Vagina (tissue), 2 donors: ENCODE measurements around the gene MDN1. TPM values are rescaled to one million over a fixed set of nuclear protein-coding genes. Genes with fewer than 3 reads are reported as not detected.

ENCODE experiments used
- DNase-seq, 2 donors: peaks; one replicate each; pipeline ENCODE4 v3.0.0-alpha.2; 2017; ENCODE audit errors: extremely low spot score in 2 of 2
- H3K27ac ChIP-seq: fragments of 200-600 bp; sonication (generic); one replicate; pipeline ENCODE4 v1.5.1; 2019
- H3K27me3 ChIP-seq: fragments of 200-600 bp; sonication (generic); one replicate; pipeline ENCODE4 v1.5.1; 2019
- H3K36me3 ChIP-seq, 2 donors: fragments of 200-600 bp; sonication (generic); one replicate each; pipeline ENCODE4 v1.5.1; 2017 to 2019
- H3K4me1 ChIP-seq: fragments of 200-600 bp; sonication (generic); one replicate; pipeline ENCODE4 v1.5.1; 2019
- H3K4me3 ChIP-seq, 2 donors: fragments of 200-600 bp; sonication (generic); 1 replicate in 1 of 2; 2 replicates in 1 of 2; pipeline ENCODE4 v1.5.1; 2016 to 2019
- H3K9me3 ChIP-seq: fragments of 200-600 bp; sonication (generic); one replicate; pipeline ENCODE4 v1.5.1; 2019
- CTCF ChIP-seq, 3 experiments: fragments of 450-650 bp in 2 of 3; fragments of 200-600 bp in 1 of 3; sonication (generic) in 1 of 3; IDR thresholded peaks; one replicate each; pipeline ENCODE4 v1.5.1; 2017 to 2019; ENCODE audit warnings: antibody characterized with exemption in 3 of 3, mild to moderate bottlenecking in 2 of 3, moderate library complexity in 2 of 3
- POLR2A ChIP-seq, 2 donors: fragments of 450-650 bp; IDR thresholded peaks; one replicate each; pipeline ENCODE4 v1.6.1; 2017; ENCODE audit warnings: antibody characterized with exemption in 2 of 2, mild to moderate bottlenecking in 2 of 2, moderate library complexity in 2 of 2
- POLR2AphosphoS5 ChIP-seq, 2 donors: sonication (generic); formaldehyde crosslinking; IDR thresholded peaks; one replicate each; pipeline ENCODE4 v1.9.0; 2017; ENCODE audit warnings: antibody characterized with exemption in 2 of 2, mild to moderate bottlenecking in 2 of 2, low read depth in 1 of 2; ENCODE audit not compliant: insufficient read depth in 1 of 2
- intact Hi-C: fragments of 100-400 bp; cut with DNase I; formaldehyde crosslinking; loops from one replicate; pipeline ENCODE4 v1.15.1; 2023
- small RNA-seq: library from RNA; depleted of rRNA; stranded (forward); fragments of <200 nt; gene quantifications from one replicate; pipeline ENCODE3, GENCODE V24; 2016
- total RNA-seq: library from RNA; depleted of rRNA; stranded (reverse); fragments of >200 nt; gene quantifications from one replicate; pipeline ENCODE4 v1.2.3, GENCODE V29; 2016

MDN1 gene
- total RNA-seq, 1 donor from 2014 or later = 23.8 TPM

DNA sequence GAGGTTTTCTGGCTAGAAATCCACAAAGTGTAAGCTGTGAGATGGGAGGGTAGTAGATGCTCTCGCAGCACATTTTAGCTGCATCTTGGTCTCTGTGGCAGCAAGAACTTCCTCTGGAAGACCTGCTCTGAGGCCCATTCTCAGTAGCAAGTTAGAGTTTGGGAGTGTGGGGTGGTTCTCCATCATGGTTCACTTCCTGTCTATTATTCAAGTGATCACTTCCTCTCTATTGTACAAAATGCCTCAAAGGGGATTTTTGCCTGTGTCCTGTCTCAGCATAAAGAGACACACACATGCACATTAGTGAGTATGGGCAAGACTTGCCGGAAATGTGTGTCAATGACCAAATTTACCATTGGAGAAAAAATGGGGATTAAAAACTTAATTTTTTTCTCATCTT, 223.5 kb downstream of the MDN1 start:
- Histone ChIP-seq H3K36me3 (no peaks in the 10 kb centered on the region), H3K9me3 (no peaks in the 10 kb centered on the region), H3K4me3 (no peak overlapping the region), H3K27ac (no peak overlapping the region), H3K4me1 (no peaks in the 10 kb centered on the region), H3K27me3 (no peaks in the 10 kb centered on the region)
- DNase-seq = no peak
- intact Hi-C loops = no loop called here
- TF ChIP-seq CTCF (IDR thresholded peaks at IDR 0.05) (no peak), POLR2A (IDR thresholded peaks at IDR 0.05) (no peak), POLR2AphosphoS5 (IDR thresholded peaks at IDR 0.05; ENCODE audit: insufficient read depth in 1 of 2, low read depth in 1 of 2) (no peak)

Small RNA genes lying within 50 kb of the gene (small RNA-seq; reads per million reads assigned to genes)
- gene DNAJC19P6 = not detected
- not detected for gene RF00019

Other genes starting within 250 kb of the MDN1 start
- gene LYRM2, start 181.0 kb downstream of the MDN1 start, total RNA-seq = 14.5 TPM
- 21.9 TPM for gene CASP8AP2, start 10.1 kb upstream of the MDN1 start, total RNA-seq
- gene GJA10, start 74.7 kb upstream of the MDN1 start, total RNA-seq = not detected